IPS-20b (cell line): ENCODE results near the gene WWOX.

Experiments used
- H3K27ac ChIP-seq: one replicate; pipeline ENCODE4 v1.5.1; 2013; ENCODE audit warnings: low read length
- H3K27me3 ChIP-seq: 2 replicates; pipeline ENCODE4 v1.6.1; 2013; ENCODE audit warnings: mild to moderate bottlenecking, low read length, inconsistent platforms; ENCODE audit not compliant: insufficient read depth
- H3K36me3 ChIP-seq: 2 replicates; pipeline ENCODE4 v1.6.1; 2013; ENCODE audit warnings: low read depth, mild to moderate bottlenecking, inconsistent platforms, low read length, moderate library complexity; ENCODE audit not compliant: insufficient read depth
- H3K4me1 ChIP-seq: 2 replicates; pipeline ENCODE4 v1.6.1; 2013; ENCODE audit warnings: mild to moderate bottlenecking, control low read depth, inconsistent platforms, low read length, moderate library complexity; ENCODE audit not compliant: insufficient read depth
- H3K4me3 ChIP-seq: 2 replicates; pipeline ENCODE4 v1.5.1; 2013; ENCODE audit warnings: mild to moderate bottlenecking, low read length, inconsistent platforms
- H3K9ac ChIP-seq: 2 replicates; pipeline ENCODE4 v1.6.1; 2013; ENCODE audit warnings: low read depth, mild to moderate bottlenecking, inconsistent platforms, low read length, moderate library complexity
- H3K9me3 ChIP-seq: 2 replicates; pipeline ENCODE4 v1.6.1; 2013; ENCODE audit warnings: mild to moderate bottlenecking, low read depth, low read length, inconsistent platforms; ENCODE audit not compliant: insufficient read depth

WWOX gene

DNA sequence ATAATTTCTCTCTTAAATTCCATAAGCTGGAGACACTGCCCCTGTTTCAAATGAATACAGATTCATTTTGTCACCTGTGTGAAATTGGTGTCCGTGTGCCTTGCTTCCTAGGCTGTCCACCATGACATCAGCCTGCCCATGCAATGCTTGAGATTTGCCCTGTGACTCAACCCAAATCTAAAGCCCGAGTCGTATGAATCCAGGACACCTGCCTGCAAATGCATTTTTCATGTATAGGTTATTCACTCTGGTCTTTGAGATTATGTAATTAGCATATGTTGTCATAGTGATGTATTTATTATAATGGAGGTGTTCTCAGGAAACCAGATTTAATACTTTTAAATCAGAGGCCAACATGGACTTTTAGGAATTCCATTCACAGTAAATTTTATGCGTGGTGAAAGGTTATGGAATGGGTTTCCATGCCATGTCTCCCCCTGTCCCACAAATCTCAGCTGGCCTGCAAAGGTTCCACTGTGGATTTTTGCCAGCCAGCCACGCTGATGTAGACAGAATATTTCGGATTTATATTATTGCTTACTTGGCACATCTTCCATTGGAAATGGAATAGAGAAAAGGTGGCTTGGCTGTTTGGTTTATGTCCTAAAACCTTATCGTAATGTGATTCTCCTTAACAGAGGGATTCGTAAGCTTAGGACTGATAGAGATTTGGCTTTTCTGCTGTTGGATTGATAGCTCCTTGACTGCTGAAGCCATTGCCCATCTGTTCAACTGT lies 551.1 kb downstream of the WWOX start:
- Histone ChIP-seq H3K27me3 (no peaks in the 10 kb centered on the region), H3K9ac (no peak overlapping the region), H3K27ac (no peak overlapping the region), H3K4me1 (no peaks in the 10 kb centered on the region), H3K9me3 (no peaks in the 10 kb centered on the region), H3K36me3 (no peaks in the 10 kb centered on the region), H3K4me3 (no peak overlapping the region)

- no peaks in the 10 kb centered on the region for H3K4me1 ChIP-seq
These were observed 555.5 kb downstream of the WWOX start for GRCh38 chr16:78654929-78655328.

GRCh38 chr16:78655331-78656113 lies 556.1 kb downstream of the WWOX start:
- Histone ChIP-seq H3K27ac (no peak overlapping the region), H3K9ac (no peak overlapping the region)

More at GRCh38 chr16:78654929-78655328, 555.5 kb downstream of the WWOX start:
- H3K36me3 ChIP-seq: no peaks in the 10 kb centered on the region
- H3K27me3 ChIP-seq: no peaks in the 10 kb centered on the region
- H3K9me3 ChIP-seq: no peaks in the 10 kb centered on the region
- H3K27ac ChIP-seq: no peak overlapping the region
- H3K4me3 ChIP-seq: no peak overlapping the region
- H3K9ac ChIP-seq: no peak overlapping the region

GRCh38 chr16:78656887-78657286 lies 557.4 kb downstream of the WWOX start:
- no peak overlapping the region for H3K9ac ChIP-seq
- H3K9me3 ChIP-seq: no peaks in the 10 kb centered on the region
- no peaks in the 10 kb centered on the region for H3K27me3 ChIP-seq
- H3K4me1 ChIP-seq: no peaks in the 10 kb centered on the region
- H3K27ac ChIP-seq: no peak overlapping the region
- no peak overlapping the region for H3K4me3 ChIP-seq
- H3K36me3 ChIP-seq: no peaks in the 10 kb centered on the region

More at GRCh38 chr16:78655331-78656113, 556.1 kb downstream of the WWOX start:
- H3K27me3 ChIP-seq: no peaks in the 10 kb centered on the region
- no peaks in the 10 kb centered on the region for H3K4me1 ChIP-seq
- no peaks in the 10 kb centered on the region for H3K9me3 ChIP-seq
- no peaks in the 10 kb centered on the region for H3K36me3 ChIP-seq
- no peak overlapping the region for H3K4me3 ChIP-seq

DNA sequence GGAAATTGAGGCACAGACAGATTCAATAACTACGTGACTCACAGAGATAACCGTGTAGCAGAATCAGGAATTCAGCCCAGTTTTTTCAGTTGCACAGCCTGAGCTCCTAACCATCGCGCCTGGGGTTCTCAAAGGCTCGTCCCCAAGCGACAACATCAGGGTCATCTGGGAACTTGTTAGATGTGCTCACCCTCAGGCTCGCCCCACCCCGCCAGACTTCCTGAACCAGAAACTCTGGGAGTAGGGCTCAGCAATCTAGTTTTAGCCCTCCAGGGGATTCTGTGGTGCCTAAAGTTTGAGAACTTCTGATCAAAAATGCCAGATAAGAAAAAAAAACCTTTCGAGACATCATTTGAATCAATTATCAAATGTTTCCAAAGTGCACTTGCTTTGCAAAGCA lies 559.8 kb downstream of the WWOX start:
- Histone ChIP-seq H3K27me3 (no peaks in the 10 kb centered on the region), H3K36me3 (no peaks in the 10 kb centered on the region), H3K4me1 (no peaks in the 10 kb centered on the region), H3K9me3 (no peaks in the 10 kb centered on the region), H3K27ac (no peak overlapping the region), H3K4me3 (no peak overlapping the region), H3K9ac (no peak overlapping the region)

DNA sequence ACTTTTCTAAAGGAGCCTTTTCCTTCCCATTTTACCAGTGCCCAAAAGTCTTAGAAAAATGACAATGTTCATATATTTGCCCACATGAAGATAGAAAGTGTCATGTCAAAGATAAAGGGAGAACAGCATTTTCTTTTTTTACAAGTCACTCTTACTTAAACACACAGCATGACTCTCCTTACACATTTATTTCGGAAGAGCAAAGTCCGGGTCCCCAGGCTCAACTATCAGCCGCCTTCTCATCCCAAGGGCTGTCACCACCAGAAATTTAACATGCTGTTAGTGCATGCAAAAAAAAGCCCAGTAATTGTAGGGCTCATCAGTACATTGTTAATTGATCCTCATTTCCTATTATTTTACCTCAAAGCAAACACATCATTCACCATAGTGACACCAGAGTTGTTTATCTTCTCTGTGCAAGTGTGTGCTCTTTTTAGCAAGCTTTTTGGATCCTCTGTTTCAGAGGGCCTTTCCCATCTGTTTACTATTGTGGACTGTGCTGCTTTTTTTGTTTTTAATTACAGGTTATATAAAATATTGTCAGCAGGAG lies 560.3 kb downstream of the WWOX start:
- no peak overlapping the region for H3K4me3 ChIP-seq
- H3K27ac ChIP-seq: no peak overlapping the region
- no peaks in the 10 kb centered on the region for H3K36me3 ChIP-seq
- no peaks in the 10 kb centered on the region for H3K9me3 ChIP-seq
- H3K9ac ChIP-seq: no peak overlapping the region
- no peaks in the 10 kb centered on the region for H3K27me3 ChIP-seq
- no peaks in the 10 kb centered on the region for H3K4me1 ChIP-seq

- no peaks in the 10 kb centered on the region for H3K4me1 ChIP-seq
- H3K4me3 ChIP-seq: no peak overlapping the region
- no peak overlapping the region for H3K9ac ChIP-seq
These were observed 561.3 kb downstream of the WWOX start for GRCh38 chr16:78660795-78661194.

DNA sequence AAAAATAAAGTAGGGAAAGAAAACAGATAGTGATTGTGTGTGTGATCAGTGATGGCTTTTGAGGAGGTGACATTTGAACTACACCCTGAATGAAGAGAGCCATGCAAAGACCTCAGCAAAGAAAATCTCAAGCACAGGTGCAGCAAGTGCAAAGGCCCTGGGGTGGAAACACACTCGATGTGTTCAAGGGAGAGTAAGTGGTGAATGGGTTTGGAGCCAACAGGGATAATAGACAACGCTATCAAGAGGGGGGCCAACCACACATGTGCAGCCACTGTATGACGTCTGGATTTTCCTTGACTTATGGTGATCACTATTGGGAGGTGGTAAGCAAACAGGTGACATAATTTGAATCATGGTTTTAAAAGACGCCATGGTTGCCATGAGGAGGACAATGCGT lies 564.2 kb downstream of the WWOX start:
- Histone ChIP-seq H3K4me1 (no peaks in the 10 kb centered on the region), H3K4me3 (no peak overlapping the region), H3K9ac (no peak overlapping the region), H3K9me3 (no peaks in the 10 kb centered on the region), H3K27me3 (no peaks in the 10 kb centered on the region), H3K36me3 (no peaks in the 10 kb centered on the region), H3K27ac (no peak overlapping the region)

More at GRCh38 chr16:78660795-78661194, 561.3 kb downstream of the WWOX start:
- H3K27me3 ChIP-seq: no peaks in the 10 kb centered on the region
- no peaks in the 10 kb centered on the region for H3K36me3 ChIP-seq
- no peak overlapping the region for H3K27ac ChIP-seq
- no peaks in the 10 kb centered on the region for H3K9me3 ChIP-seq

GRCh38 chr16:78664811-78665772 lies 565.6 kb downstream of the WWOX start:
- H3K9ac ChIP-seq: no peak overlapping the region
- no peaks in the 10 kb centered on the region for H3K36me3 ChIP-seq

DNA sequence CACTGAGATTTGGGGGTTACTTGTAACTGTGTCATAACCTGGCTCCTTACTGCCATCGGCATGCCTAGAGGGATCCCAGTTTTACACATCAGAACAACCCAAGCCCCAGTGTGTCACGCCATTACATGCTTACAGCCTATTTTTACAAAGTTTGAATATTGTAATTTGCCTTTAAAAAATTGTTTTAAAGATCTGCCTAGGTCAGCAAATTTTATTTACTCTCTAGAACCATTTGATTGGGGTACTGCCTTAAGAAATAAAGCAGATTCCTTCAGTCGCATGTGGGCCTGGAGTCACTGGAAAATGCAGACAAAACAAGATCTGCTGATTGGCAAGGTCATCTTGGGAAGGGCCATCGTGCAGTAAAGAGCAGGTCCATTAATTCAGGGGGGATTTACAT lies 566.9 kb downstream of the WWOX start:
- H3K9me3 ChIP-seq: no peaks in the 10 kb centered on the region
- H3K27ac ChIP-seq: no peak overlapping the region
- H3K36me3 ChIP-seq: no peaks in the 10 kb centered on the region
- H3K9ac ChIP-seq: no peak overlapping the region
- no peaks in the 10 kb centered on the region for H3K27me3 ChIP-seq
- H3K4me3 ChIP-seq: no peak overlapping the region
- no peaks in the 10 kb centered on the region for H3K4me1 ChIP-seq

More at GRCh38 chr16:78664811-78665772, 565.6 kb downstream of the WWOX start:
- H3K9me3 ChIP-seq: no peaks in the 10 kb centered on the region
- no peak overlapping the region for H3K4me3 ChIP-seq
- no peak overlapping the region for H3K27ac ChIP-seq
- no peaks in the 10 kb centered on the region for H3K4me1 ChIP-seq
- H3K27me3 ChIP-seq: no peaks in the 10 kb centered on the region

DNA sequence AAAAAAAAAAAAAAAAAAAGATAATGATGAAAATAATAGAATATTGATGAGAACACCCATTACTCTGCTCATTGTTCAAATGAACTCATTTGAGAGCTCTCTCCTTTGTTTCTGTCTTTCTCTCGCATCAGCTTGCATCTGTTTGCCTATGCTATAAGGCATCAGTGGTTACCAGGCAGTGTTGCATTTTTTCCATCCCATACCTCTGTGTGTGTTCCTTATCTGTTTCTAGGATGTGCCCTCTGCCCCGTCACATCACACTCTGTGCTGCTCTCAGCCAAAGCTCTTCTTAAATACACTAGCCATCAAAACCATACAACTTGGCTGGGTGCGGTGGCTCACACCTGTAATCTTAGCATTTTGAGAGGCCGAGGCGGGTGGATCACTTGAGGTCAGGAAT lies 568.2 kb downstream of the WWOX start:
- H3K27me3 ChIP-seq: no peaks in the 10 kb centered on the region
- no peaks in the 10 kb centered on the region for H3K4me1 ChIP-seq
- H3K9me3 ChIP-seq: no peaks in the 10 kb centered on the region
- H3K4me3 ChIP-seq: no peak overlapping the region
- no peaks in the 10 kb centered on the region for H3K36me3 ChIP-seq
- no peak overlapping the region for H3K27ac ChIP-seq
- no peak overlapping the region for H3K9ac ChIP-seq
